H1 (cell line): ENCODE results near the gene HOXB5. TPM values are rescaled to one million over a fixed set of nuclear protein-coding genes. Genes with fewer than 3 reads are reported as not detected.
A peak's percentile ranks its signal among the peaks of the same experiment; 100 is the strongest.

Experiments used
- BCL11A ChIP-seq, 2 experiments: IDR thresholded peaks; one replicate each; pipeline ENCODE4 v1.6.1; 2011; ENCODE audit warnings: low read depth in 2 of 2, low read length in 2 of 2, mild to moderate bottlenecking in 2 of 2
- CHD1 ChIP-seq: IDR thresholded peaks from 2 replicates; pipeline ENCODE4 v1.6.1; 2012; ENCODE audit warnings: low read depth, low read length, improper control_type of control experiment
- CHD2 ChIP-seq: IDR thresholded peaks from 2 replicates; pipeline ENCODE4 v1.6.1; 2012; ENCODE audit warnings: low read length, improper control_type of control experiment
- GABPA ChIP-seq: IDR thresholded peaks from 2 replicates; pipeline ENCODE4 v1.6.1; 2011; ENCODE audit warnings: mild to moderate bottlenecking, low read length, moderate library complexity, borderline replicate concordance; ENCODE audit not compliant: insufficient read depth
- HDAC2 ChIP-seq, 2 experiments: fragments of 300-600 bp in 1 of 2; sonication (generic) in 1 of 2; IDR thresholded peaks; 2 replicates each; pipeline ENCODE4 v1.6.1; 2011 to 2012; ENCODE audit warnings: low read depth in 2 of 2, low read length in 2 of 2, mild to moderate bottlenecking in 2 of 2, moderate library complexity in 2 of 2, borderline replicate concordance in 1 of 2, inconsistent platforms in 1 of 2
- JUND ChIP-seq: IDR thresholded peaks from 2 replicates; pipeline ENCODE4 v1.6.1; 2011; ENCODE audit warnings: mild to moderate bottlenecking, improper control_type of control experiment, low read length
- MAFK ChIP-seq: IDR thresholded peaks from 2 replicates; pipeline ENCODE4 v1.6.1; 2012; ENCODE audit warnings: low read depth, mild to moderate bottlenecking, improper control_type of control experiment, low read length
- MAX ChIP-seq: IDR thresholded peaks from 2 replicates; pipeline ENCODE4 v1.6.1; 2012; ENCODE audit warnings: inconsistent platforms
- PHF8 ChIP-seq: fragments of 200-600 bp; sonication (generic); conservative IDR thresholded peaks from 2 replicates; pipeline ENCODE4 v1.7.1; 2012; ENCODE audit warnings: low read depth, mild to moderate bottlenecking, inconsistent platforms, low read length, moderate library complexity
- RBBP5 ChIP-seq: IDR thresholded peaks from 2 replicates; pipeline ENCODE4 v1.7.1; 2012; ENCODE audit warnings: low read depth, mild to moderate bottlenecking, inconsistent platforms, low read length, moderate library complexity, borderline replicate concordance
- SIN3A ChIP-seq, 2 experiments: IDR thresholded peaks in 1 of 2; conservative IDR thresholded peaks in 1 of 2; 2 replicates each; pipeline ENCODE4 v1.6.1; 2011 to 2012; ENCODE audit warnings: low read length in 2 of 2, improper control_type of control experiment in 1 of 2, low read depth in 1 of 2, mild to moderate bottlenecking in 1 of 2
- SIRT6 ChIP-seq: IDR thresholded peaks from one replicate; pipeline ENCODE4 v1.7.1; 2012; ENCODE audit warnings: low read length, inconsistent platforms
- SP1 ChIP-seq: IDR thresholded peaks from 2 replicates; pipeline ENCODE4 v1.6.1; 2011; ENCODE audit warnings: low read depth, low read length
- TBP ChIP-seq: IDR thresholded peaks from 2 replicates; pipeline ENCODE4 v1.6.1; 2011; ENCODE audit warnings: low read depth, low read length, improper control_type of control experiment
- TCF12 ChIP-seq: IDR thresholded peaks from 2 replicates; pipeline ENCODE4 v1.6.1; 2011; ENCODE audit warnings: low read depth, mild to moderate bottlenecking, low read length
- polyA plus RNA-seq, 7 experiments: library from polyadenylated mRNA; depleted of rRNA in 3 of 7; stranded (reverse) in 5 of 7; unstranded in 2 of 7; fragments of >200 nt in 5 of 7; fragments of 200-250 nt in 2 of 7; gene quantifications; 1 replicate in 5 of 7; 2 replicates in 1 of 7; 4 replicates in 1 of 7; pipeline versions ENCODE4 v1.2.1 to v1.2.3, GENCODE V29; 2011 to 2013; ENCODE audit warnings: missing spikeins in 2 of 7, mixed read lengths in 2 of 7
- total RNA-seq: library from RNA; stranded (reverse); fragmentation: NEBNext Ultra II Directional; extraction: Animal tissue kit (Norgen Biotek cat#: 25700); gene quantifications from 2 replicates; pipeline ENCODE4 v1.2.1, GENCODE V29; 2021
- TF ChIP-seq, protein P1 (sequence below): IDR thresholded peaks from 2 replicates; pipeline ENCODE4 v1.6.1; 2011; ENCODE audit warnings: low read depth, mild to moderate bottlenecking, low read length; ENCODE audit not compliant: insufficient read depth
- TF ChIP-seq, protein P2 (sequence below): IDR thresholded peaks from 2 replicates; pipeline ENCODE4 v1.6.1; 2011; ENCODE audit warnings: low read length, improper control_type of control experiment

HOXB5 gene
- total and polyA plus RNA-seq, 2 of the 8 experiments (the other 6 are each of a cell fraction or from before 2014, with no cell fraction given) = not detected

DNA sequence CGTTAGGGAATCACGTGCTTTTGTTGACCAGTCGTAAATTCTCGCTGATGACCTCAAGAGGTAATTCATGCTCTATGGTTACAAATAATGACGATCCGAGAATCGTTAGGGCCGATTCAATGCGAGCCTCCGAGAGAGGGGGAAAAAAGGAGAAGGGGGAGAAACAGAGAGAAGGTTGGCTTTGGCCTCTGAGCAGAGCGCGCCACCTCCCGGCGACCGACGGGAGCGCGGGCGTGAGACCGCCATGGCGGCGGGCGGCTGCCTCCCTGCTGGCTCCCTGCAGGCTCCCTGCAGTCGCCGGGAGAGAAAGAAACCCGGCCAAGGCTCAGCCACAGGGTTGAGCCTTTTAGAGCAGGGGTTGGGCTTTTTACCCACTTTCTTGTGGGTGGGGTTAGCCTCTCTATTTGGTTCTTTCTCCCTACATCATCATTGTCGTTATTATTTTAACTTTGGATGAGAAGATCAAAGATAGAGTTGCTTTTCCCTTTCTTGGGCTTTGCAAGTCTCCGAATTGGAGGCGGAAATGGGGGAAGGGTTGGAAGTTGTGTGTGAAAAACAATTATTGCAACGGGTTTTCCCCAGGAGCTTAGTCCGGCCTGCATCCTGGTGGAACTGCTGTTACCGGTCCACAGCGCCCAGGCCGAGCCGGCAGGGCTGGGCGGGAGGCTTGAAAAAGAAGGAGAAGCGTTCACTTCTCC, 410 bp upstream of the HOXB5 start (continued):
- TF ChIP-seq HDAC2 (IDR thresholded peaks at IDR 0.05; ENCODE audit: borderline replicate concordance in 1 of 2, low read depth in 2 of 2, low read length in 2 of 2) (no peak), MAFK (no peak), MAX (no peak), TBP (no peak), PHF8 (no peak), JUND (peak; percentile 51; the same call in 1 of the 2 replicates), BCL11A (IDR thresholded peaks at IDR 0.05; ENCODE audit: low read depth in 2 of 2, low read length in 2 of 2) (no peak), SIRT6 (no peak), CHD2 (0 out of 2 replicates have a peak, but pooled peaks have one; percentile 19), SIN3A (conservative IDR thresholded peaks at IDR 0.05 in 1 of 2, IDR thresholded peaks at IDR 0.05 in 1 of 2; ENCODE audit: low read depth in 1 of 2, low read length in 2 of 2) (0 out of 4 replicates have a peak, but pooled peaks of 1 of the 2 experiments have one; percentile 31), SP1 (peak; percentile 49; the same call in 1 of the 2 replicates), RBBP5 (0 out of 2 replicates have a peak, but pooled peaks have one; percentile 13), GABPA (no peak), TCF12 (0 out of 2 replicates have a peak, but pooled peaks have one; percentile 28), CHD1 (no peak)
- TF ChIP-seq, protein P1, sequence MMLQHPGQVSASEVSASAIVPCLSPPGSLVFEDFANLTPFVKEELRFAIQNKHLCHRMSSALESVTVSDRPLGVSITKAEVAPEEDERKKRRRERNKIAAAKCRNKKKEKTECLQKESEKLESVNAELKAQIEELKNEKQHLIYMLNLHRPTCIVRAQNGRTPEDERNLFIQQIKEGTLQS = no peak
- TF ChIP-seq, protein P2, sequence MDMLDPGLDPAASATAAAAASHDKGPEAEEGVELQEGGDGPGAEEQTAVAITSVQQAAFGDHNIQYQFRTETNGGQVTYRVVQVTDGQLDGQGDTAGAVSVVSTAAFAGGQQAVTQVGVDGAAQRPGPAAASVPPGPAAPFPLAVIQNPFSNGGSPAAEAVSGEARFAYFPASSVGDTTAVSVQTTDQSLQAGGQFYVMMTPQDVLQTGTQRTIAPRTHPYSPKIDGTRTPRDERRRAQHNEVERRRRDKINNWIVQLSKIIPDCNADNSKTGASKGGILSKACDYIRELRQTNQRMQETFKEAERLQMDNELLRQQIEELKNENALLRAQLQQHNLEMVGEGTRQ = peak; percentile 11; the same call in 1 of the 2 replicates
